K562 (cell line): ENCODE measurements around the gene ZCWPW1. TPM values are rescaled to one million over a fixed set of nuclear protein-coding genes. Genes with fewer than 3 reads are reported as not detected.
A peak's percentile ranks its signal among the peaks of the same experiment; 100 is the strongest.
"Not testable (repeated sequence)": the region's sequence is repeated elsewhere in the genome, so short reads cannot be mapped to it uniquely, and the experiment has no call there.

ENCODE experiments used
- ATAC-seq: fragments of 200-7000 bp; cut with Tn5 transposase; 3 replicates; pipeline ENCODE4 v1.9.1; 2020; ENCODE audit warnings: moderate library complexity
- BruUV-seq: library from RNA; stranded (reverse); fragments of 400-500 nt; replicated peaks from 2 replicates; lab custom pipeline; 2021; lab: Mats Ljungman, UMichigan
- CTCF ChIA-PET: fragments of 300-600 bp; formaldehyde crosslinking; extraction: SDS; loops from one replicate; lab custom pipeline; 2021; ENCODE audit warnings: low intra/inter-chr PET ratio; lab: Yijun Ruan, JAX
- POLR2A ChIA-PET: fragments of 300-600, 350-650 bp; sonication (Branson Sonifier 250); formaldehyde crosslinking; extraction: SDS; loops from one replicate; lab custom pipeline; 2021; ENCODE audit warnings: antibody characterized with exemption, inconsistent platforms; lab: Yijun Ruan, JAX
- DNase-seq, 4 experiments: peaks; one replicate each; pipeline versions ENCODE4 v3.0.0 to v3.0.0-alpha.2; 2011 to 2018; ENCODE audit warnings: low spot score in 3 of 4, mixed read lengths in 3 of 4; ENCODE audit errors: extremely low read depth in 1 of 4
- FAIRE-seq: peaks from 2 replicates; lab custom pipeline; 2011; peaks lifted over from hg19 to GRCh38; lab: Jason Lieb, UNC
- H2AFZ ChIP-seq: 2 replicates; pipeline ENCODE4 v1.6.0; 2011; ENCODE audit warnings: low read depth, low read length, control low read depth, inconsistent platforms
- H3K27ac ChIP-seq: fragments of 200-600 bp; 3 replicates; pipeline ENCODE4 v1.8.0; 2011; ENCODE audit warnings: low read depth, mild to moderate bottlenecking, control low read depth, inconsistent platforms, low read length, moderate library complexity, mixed read lengths; ENCODE audit errors: extremely low read depth
- H3K27me3 ChIP-seq, 2 experiments: fragments of 300-600 bp in 1 of 2; 2 replicates in 1 of 2; 3 replicates in 1 of 2; pipeline versions ENCODE4 v1.6.0 to v1.8.0; 2011; ENCODE audit warnings: inconsistent platforms in 2 of 2, low read length in 2 of 2, mild to moderate bottlenecking in 1 of 2, mixed read lengths in 1 of 2, moderate library complexity in 1 of 2; ENCODE audit not compliant: control insufficient read depth in 2 of 2, insufficient read depth in 2 of 2
- H3K36me3 ChIP-seq: fragments of 300-600 bp; 3 replicates; pipeline ENCODE4 v1.8.0; 2011; ENCODE audit warnings: mild to moderate bottlenecking, low read length, inconsistent platforms; ENCODE audit not compliant: control insufficient read depth, insufficient read depth
- H3K4me1 ChIP-seq, 2 experiments: fragments of 200-600 bp in 1 of 2; replicated peaks in 1 of 2; 2 replicates in 1 of 2; 3 replicates in 1 of 2; pipeline versions ENCODE4 v1.5.1 to v1.8.0; 2011; ENCODE audit warnings: inconsistent platforms in 2 of 2, low read length in 2 of 2, mild to moderate bottlenecking in 1 of 2, mixed read lengths in 1 of 2, moderate library complexity in 1 of 2; ENCODE audit not compliant: control insufficient read depth in 2 of 2, insufficient read depth in 2 of 2
- H3K4me2 ChIP-seq: 2 replicates; pipeline ENCODE4 v1.6.1; 2011; ENCODE audit warnings: low read length, control low read depth, inconsistent platforms, mixed read lengths; ENCODE audit not compliant: insufficient read depth
- H3K4me3 ChIP-seq: fragments of 200-600 bp; sonication (generic), shearing (Covaris generic); 2 replicates; pipeline ENCODE4 v1.5.1; 2016; ENCODE audit warnings: control low read depth, inconsistent platforms
- H3K79me2 ChIP-seq: fragments of 200-600 bp; 3 replicates; pipeline ENCODE4 v1.8.0; 2011; ENCODE audit warnings: low read length, inconsistent platforms; ENCODE audit not compliant: control insufficient read depth, insufficient read depth
- H3K9ac ChIP-seq, 2 experiments: 2 replicates each; pipeline versions ENCODE4 v1.6.0 to v1.6.1; 2011; ENCODE audit warnings: low read depth in 2 of 2, low read length in 2 of 2, control low read depth in 1 of 2, inconsistent platforms in 1 of 2, mild to moderate bottlenecking in 1 of 2, mixed read lengths in 1 of 2; ENCODE audit not compliant: insufficient read depth in 1 of 2
- H3K9me1 ChIP-seq: one replicate; pipeline ENCODE4 v1.6.0; 2011; ENCODE audit warnings: inconsistent platforms, mild to moderate bottlenecking, low read length, moderate library complexity; ENCODE audit not compliant: control insufficient read depth, insufficient read depth
- H3K9me3 ChIP-seq: replicated peaks from 2 replicates; pipeline ENCODE4 v1.5.1; 2011; ENCODE audit warnings: low read depth, low read length, inconsistent platforms; ENCODE audit not compliant: control insufficient read depth, insufficient read depth
- H4K20me1 ChIP-seq: replicated peaks from 2 replicates; pipeline ENCODE4 v1.6.1; 2011; ENCODE audit warnings: low read length, inconsistent platforms, mixed read lengths; ENCODE audit not compliant: control insufficient read depth, insufficient read depth
- ARHGAP35 ChIP-seq: fragments of 450-650 bp; IDR thresholded peaks from 2 replicates; pipeline ENCODE4 v1.6.1; 2018; ENCODE audit not compliant: partially characterized antibody
- CREM ChIP-seq: IDR thresholded peaks from 2 replicates; pipeline ENCODE4 v1.6.1; 2014; ENCODE audit warnings: antibody characterized with exemption, low read depth
- EGR1 ChIP-seq: fragments of 450-650 bp; conservative IDR thresholded peaks from 2 replicates; pipeline ENCODE4 v1.6.1; 2017; ENCODE audit warnings: mild to moderate bottlenecking
- KDM5B ChIP-seq: fragments of 200-600 bp; sonication (generic); IDR thresholded peaks from 2 replicates; pipeline ENCODE4 v1.6.1; 2012; ENCODE audit warnings: low read depth, mild to moderate bottlenecking, moderate library complexity, low read length, control low read depth, inconsistent platforms; ENCODE audit not compliant: insufficient replicate concordance
- MYNN ChIP-seq, 2 experiments: sonication (generic); formaldehyde crosslinking in 1 of 2; IDR thresholded peaks; 2 replicates each; pipeline versions ENCODE4 v1.5.0 to v1.6.1; 2016 to 2020; ENCODE audit warnings: antibody characterized with exemption in 1 of 2, missing genetic modification reagents in 1 of 2
- NCOR1 ChIP-seq: fragments of 450-650 bp; IDR thresholded peaks from 2 replicates; pipeline ENCODE4 v1.6.1; 2016; ENCODE audit warnings: mild to moderate bottlenecking, moderate library complexity
- PCBP1 ChIP-seq: fragments of 200-400 bp; formaldehyde crosslinking; IDR thresholded peaks from 2 replicates; pipeline ENCODE4 v1.6.1; 2018; ENCODE audit warnings: mild to moderate bottlenecking, low read depth, low read length; ENCODE audit not compliant: poor library complexity, severe bottlenecking
- POLR2AphosphoS5 ChIP-seq: IDR thresholded peaks from 2 replicates; pipeline ENCODE4 v1.6.1; 2011; ENCODE audit warnings: mild to moderate bottlenecking, low read depth, low read length, moderate library complexity; ENCODE audit not compliant: control insufficient read depth, insufficient read depth
- POLR2B ChIP-seq: fragments of 450-650 bp; IDR thresholded peaks from 2 replicates; pipeline ENCODE4 v1.6.1; 2018; ENCODE audit warnings: low read depth; ENCODE audit not compliant: partially characterized antibody
- POLR2G ChIP-seq: fragments of 200-400 bp; formaldehyde crosslinking; IDR thresholded peaks from 2 replicates; pipeline ENCODE4 v1.6.1; 2017; ENCODE audit warnings: low read depth, mild to moderate bottlenecking, antibody characterized with exemption, low read length, moderate library complexity
- POLR3G ChIP-seq: IDR thresholded peaks from 2 replicates; pipeline ENCODE4 v1.6.1; 2011; ENCODE audit not compliant: insufficient read length, insufficient replicate concordance; ENCODE audit errors: extremely low read depth
- SUPT5H ChIP-seq: fragments of 450-650 bp; IDR thresholded peaks from 2 replicates; pipeline ENCODE4 v1.6.1; 2016
- TGIF2 ChIP-seq: sonication (generic); formaldehyde crosslinking; IDR thresholded peaks from 2 replicates; pipeline ENCODE4 v1.8.1; 2022; ENCODE audit warnings: mild to moderate bottlenecking, missing genetic modification reagents, moderate library complexity
- ZBTB17 ChIP-seq: fragments of 450-650 bp; formaldehyde crosslinking; IDR thresholded peaks from 2 replicates; pipeline ENCODE4 v1.4.0; 2020; ENCODE audit warnings: mild to moderate bottlenecking
- ZNF133 ChIP-seq: fragments of 250-450 bp; sonication (Bioruptor Pico); IDR thresholded peaks from 2 replicates; pipeline ENCODE4 v1.4.0; 2020; ENCODE audit warnings: mild to moderate bottlenecking
- WGBS: fragments of 100-300 bp; shearing (Covaris generic); methylation state at CpG from one replicate; pipeline ENCODE4 v1.1.6; 2016; ENCODE audit warnings: low coverage, mixed read lengths; ENCODE audit not compliant: insufficient coverage; ENCODE audit errors: missing lambda C conversion rate; 5-methylcytosine and 5-hydroxymethylcytosine counted together
- in situ Hi-C: fragments of 300-500 bp; cut with MboI; formaldehyde crosslinking; loops from 4 replicates; pipeline ENCODE4 v1.15.0; 2018; ENCODE audit warnings: inconsistent platforms, mixed read lengths
- intact Hi-C: fragments of 100-400 bp; cut with micrococcal nuclease; formaldehyde crosslinking; loops from 2 replicates; pipeline ENCODE4 v1.14.2; 2022
- polyA plus RNA-seq, 8 experiments: library from polyadenylated mRNA; depleted of rRNA in 4 of 8; stranded (reverse) in 5 of 8; unstranded in 3 of 8; fragments of >200 nt; fragmentation: Nextera tagmentation in 2 of 8; fragmentation: Illumina TruSeq in 1 of 8; extraction: Ambion mirVana in 2 of 8; extraction: Trizol in 1 of 8; gene quantifications; 2 replicates each; pipeline versions ENCODE4 v1.2.1 to v1.2.3, GENCODE V29; 2011 to 2014; ENCODE audit warnings: inconsistent platforms in 1 of 8, missing spikeins in 1 of 8
- total RNA-seq, 7 experiments: library from RNA; depleted of rRNA in 6 of 7; stranded (reverse); fragments of >200 nt in 6 of 7; fragmentation: Illumina TruSeq in 2 of 7; extraction: Trizol in 2 of 7; gene quantifications; 2 replicates each; pipeline versions ENCODE4 v1.2.1 to v1.2.3, GENCODE V29; 2011 to 2021; ENCODE audit warnings: low replicate concordance in 1 of 7
- TF ChIP-seq, protein P1 (sequence below): fragments of 450-650 bp; formaldehyde crosslinking; IDR thresholded peaks from 2 replicates; pipeline ENCODE4 v1.4.0; 2020; ENCODE audit warnings: mild to moderate bottlenecking

ZCWPW1 gene
- total and polyA plus RNA-seq, 9 of the 15 experiments (the other 6 are each of a cell fraction or from before 2014, with no cell fraction given): 0.18 to 1.7 (median 1.2) TPM

DNA sequence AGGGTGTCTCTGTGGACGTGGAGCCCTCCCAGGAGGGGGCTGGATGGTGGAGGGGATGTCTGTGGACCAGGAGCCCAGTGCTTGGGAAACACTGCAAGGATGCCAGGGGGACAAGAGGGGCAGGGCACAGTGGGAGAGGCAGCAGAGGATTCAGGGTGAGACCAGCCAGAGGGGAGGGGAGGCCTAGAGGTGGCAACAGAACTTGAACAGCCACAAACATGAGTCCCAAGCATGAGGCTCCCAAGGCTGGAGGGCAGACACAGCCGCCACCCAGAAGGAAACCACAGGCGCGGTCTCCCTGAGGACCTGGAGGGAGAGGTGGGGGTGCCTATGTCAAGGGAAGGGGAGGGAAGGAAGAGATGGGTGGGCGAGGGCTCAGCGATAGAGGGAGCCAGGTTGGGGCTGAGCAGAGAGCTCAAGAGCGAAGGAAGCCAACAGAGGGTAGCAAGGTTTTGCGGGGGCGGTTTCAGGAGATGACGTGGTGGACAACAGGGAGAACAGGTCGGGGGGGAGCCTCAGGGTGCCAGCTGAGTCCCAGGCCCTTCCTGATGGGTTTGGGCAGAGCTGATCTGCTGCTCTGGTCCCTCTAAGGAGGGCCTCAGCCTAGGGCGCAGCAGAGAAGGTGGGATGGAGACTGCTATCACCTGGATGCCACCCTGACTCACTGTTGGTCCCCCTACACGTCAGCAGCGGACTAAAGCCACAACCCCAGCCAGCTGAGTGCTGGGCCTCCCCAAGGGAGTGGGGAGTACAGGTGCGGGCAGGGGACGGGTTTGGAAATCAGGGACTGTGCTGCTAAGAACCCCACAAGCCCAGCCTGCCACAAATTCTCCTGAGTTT lies 61.9 kb downstream of the ZCWPW1 start (continued):
- no peak for TF ChIP-seq PCBP1
- TF ChIP-seq ARHGAP35: no peak
- no peak for TF ChIP-seq POLR3G
- TF ChIP-seq POLR2B: peak; percentile 60
- TF ChIP-seq POLR2G: peak; percentile 69
- 0 out of 2 replicates have a peak, but pooled peaks have one; percentile 18 for TF ChIP-seq NCOR1
- peak; percentile 63 for TF ChIP-seq EGR1
- TF ChIP-seq ZNF133 (CRISPR knock-in tag): no peak
- 0 out of 2 replicates have a peak, but pooled peaks have one; percentile 18 for TF ChIP-seq CREM
- peak; percentile 75 for TF ChIP-seq SUPT5H
- peak; percentile 15; the same call in 1 of the 2 replicates for TF ChIP-seq POLR2AphosphoS5
- 0 out of 2 replicates have a peak, but pooled peaks have one; percentile 8 for TF ChIP-seq MYNN (IDR thresholded peaks at IDR 0.05)
- no peak for TF ChIP-seq MYNN (CRISPR knock-in tag; IDR thresholded peaks at IDR 0.05)
- TF ChIP-seq KDM5B: peak; percentile 20
- TF ChIP-seq ZBTB17 (CRISPR knock-in tag): 0 out of 2 replicates have a peak, but pooled peaks have one; percentile 13
- no peak for TF ChIP-seq TGIF2 (CRISPR knock-in tag)
- TF ChIP-seq, protein P1, sequence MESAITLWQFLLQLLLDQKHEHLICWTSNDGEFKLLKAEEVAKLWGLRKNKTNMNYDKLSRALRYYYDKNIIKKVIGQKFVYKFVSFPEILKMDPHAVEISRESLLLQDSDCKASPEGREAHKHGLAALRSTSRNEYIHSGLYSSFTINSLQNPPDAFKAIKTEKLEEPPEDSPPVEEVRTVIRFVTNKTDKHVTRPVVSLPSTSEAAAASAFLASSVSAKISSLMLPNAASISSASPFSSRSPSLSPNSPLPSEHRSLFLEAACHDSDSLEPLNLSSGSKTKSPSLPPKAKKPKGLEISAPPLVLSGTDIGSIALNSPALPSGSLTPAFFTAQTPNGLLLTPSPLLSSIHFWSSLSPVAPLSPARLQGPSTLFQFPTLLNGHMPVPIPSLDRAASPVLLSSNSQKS (CRISPR knock-in tag): peak; percentile 37; the same call in 1 of the 2 replicates

DNA sequence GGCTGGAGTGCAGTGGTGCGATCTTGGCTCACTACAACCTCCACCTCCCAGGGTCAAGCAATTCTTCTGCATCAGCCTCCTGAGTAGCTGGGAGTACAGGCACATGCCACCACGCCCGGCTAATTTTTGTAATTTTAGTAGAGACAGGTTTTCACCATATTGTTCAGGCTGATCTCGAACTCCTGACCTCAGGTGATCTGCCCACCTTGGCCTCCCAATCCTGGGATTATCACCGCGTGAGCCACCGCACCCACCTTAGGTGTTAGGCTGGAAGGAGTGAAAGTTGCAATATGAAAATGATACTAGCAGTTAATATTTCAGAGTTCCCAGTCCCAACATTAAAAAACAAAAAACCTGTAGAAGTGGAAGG lies 62.5 kb downstream of the ZCWPW1 start:
- CTCF ChIA-PET: not testable (repeated sequence)

More for the DNA sequence above, 62.5 kb downstream of the ZCWPW1 start:
- H3K27ac ChIP-seq, in situ Hi-C loops, H3K79me2 ChIP-seq, DNase-seq, H3K4me2 ChIP-seq, H4K20me1 ChIP-seq, BruUV-seq, H3K27me3 ChIP-seq, H3K9me1 ChIP-seq, H3K9me3 ChIP-seq, intact Hi-C loops, FAIRE-seq, H3K4me3 ChIP-seq, ATAC-seq, H2AFZ ChIP-seq: not testable (repeated sequence)
- Histone ChIP-seq H3K9ac (peak overlapping the region in 1 of 2 experiments; percentile 80; a peak in 1 of 4 replicates), H3K36me3 (peaks cover 46% of the 10 kb centered on the region), H3K4me1 (peaks cover 7 to 12% of the 10 kb centered on the region in 2 experiments; a peak in 4 of 5 replicates)
- 88% methylated on average over 6 of the region's 7 CpGs for WGBS
- POLR2A ChIA-PET: interaction anchor here (1.4 to 1.8 kb wide), 2 partner anchors 10 kb away, joined by 3 to 6 read pairs; no protein-coding TSS in a partner anchor
